GM20431 (cell line): ENCODE results near the gene KCTD13.
"Not testable (repeated sequence)": the region's sequence is repeated elsewhere in the genome, so short reads cannot be mapped to it uniquely, and the experiment has no call there.

Experiments used
- in situ Hi-C: fragments of 300-500 bp; cut with MseI, MboI; formaldehyde crosslinking; loops from one replicate; pipeline ENCODE4 v1.15.0; 2020; ENCODE audit warnings: low sequenced_read_pairs; ENCODE audit not compliant: unreplicated experiment

Gene KCTD13

DNA sequence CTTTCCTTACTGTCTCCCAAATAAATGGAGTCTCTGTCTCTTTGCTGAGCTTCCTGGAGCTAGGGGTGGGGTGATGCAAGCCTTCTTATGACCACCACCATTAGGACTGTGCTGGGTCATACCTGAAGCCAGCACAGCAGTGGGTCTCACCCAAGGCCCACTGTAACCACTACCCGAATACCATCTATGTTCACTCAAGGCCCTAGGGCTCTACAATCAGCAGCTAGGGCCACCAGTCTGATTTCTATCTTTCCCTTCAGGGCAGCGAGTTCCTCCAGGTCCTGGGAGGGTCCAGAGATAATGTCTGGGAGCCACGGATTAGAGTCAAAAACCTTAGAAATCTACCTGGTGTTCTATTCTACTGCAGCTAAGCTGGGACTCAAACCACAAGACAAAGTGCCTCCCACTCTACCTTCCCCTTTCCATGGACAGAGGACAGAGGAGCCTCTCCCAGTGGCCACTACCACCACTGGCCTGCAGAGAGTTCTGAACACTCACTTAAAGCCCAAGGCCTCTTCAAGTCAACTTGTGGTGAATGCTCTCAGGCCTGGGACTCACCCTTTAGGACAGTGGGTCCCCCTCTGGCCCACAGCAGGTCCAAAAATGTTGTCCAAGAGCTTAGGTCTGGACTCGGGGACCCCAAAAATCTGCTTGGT lies 24.9 kb upstream of the KCTD13 start:
- in situ Hi-C loops, result no loop called here

DNA sequence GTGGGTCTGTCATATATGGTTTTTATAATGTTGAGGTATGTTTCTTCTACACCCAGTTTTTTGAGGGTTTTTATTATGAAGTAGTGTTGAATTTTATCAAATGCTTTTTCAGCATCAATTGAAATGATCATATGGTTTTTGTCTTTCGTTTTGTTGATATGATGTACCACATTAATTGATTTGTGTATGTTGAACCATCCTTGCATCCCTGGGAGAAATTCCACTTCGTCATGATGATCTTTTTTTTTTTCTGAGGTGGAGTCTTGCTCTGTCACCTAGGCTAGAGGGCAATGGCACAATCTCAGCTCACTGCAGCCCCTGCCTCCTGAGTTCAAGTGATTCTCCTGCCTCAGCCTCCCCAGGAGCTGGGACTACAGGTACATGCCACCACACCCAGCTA lies 21.9 kb upstream of the KCTD13 start:
- in situ Hi-C loops, result no loop called here

DNA sequence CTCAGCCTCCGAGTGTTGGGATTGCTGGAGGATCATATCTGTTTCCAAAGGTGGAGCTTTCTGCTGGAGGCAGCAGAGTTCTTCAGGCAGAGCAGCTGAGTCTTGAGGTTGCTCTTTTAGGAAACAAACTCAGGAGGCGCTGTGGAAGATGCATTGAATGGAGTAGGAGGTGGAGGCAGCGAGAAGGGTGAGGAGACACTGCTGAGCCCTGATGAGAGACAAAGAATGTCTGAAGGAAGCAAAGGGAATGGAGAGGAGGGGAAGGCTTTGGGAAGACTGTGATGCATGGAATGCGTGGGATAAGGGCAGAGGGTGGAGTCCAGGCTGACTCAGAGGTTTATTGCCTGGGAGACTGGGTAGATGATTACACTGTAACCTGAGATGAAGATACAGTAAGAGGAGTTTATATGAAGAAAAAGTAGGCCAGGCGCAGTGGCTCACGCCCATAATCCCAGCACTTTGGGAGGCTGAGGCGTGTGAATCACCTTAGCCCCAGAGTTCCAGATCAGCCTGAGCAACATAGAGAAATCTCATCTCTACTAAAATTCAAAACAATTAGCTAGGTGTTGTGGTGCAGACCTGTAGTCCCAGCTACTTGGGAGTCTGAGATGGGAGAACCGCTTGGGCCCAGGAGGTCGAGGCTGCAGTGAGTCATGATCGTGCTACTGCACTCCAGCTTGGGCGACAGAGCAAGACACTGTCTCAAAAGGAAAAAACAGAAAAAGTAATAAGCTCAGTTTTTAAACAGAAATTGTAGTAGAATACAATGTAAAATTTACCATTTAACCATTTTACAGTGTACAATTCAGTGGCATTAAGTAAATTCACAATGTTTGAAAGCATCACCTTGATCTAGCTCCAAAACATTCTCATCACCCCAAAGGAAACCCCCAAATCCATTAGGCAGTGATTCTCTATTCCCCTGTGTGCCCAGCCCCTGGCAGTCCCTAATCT lies 18.1 kb upstream of the KCTD13 start:
- in situ Hi-C loops, result no loop called here

DNA sequence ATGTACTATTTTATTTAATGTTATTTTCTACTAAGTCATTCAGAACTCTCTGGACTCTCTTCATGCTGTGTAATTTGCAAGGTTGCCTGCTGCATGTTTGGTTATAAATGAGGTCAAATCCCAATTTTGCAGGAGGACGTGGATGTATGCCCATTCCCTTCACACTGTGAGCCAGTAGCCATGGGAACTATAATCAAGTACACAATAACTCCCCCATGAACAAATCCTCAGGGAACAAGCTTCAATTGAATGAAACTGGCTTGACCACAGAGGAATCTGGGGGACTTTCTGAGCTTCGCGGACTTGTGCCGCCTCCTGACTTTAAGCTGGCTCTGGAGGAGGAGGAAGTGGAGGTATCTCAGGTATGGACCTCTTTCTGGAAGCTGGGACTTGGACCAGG lies 14.6 kb upstream of the KCTD13 start:
- in situ Hi-C loops, result no loop called here

DNA sequence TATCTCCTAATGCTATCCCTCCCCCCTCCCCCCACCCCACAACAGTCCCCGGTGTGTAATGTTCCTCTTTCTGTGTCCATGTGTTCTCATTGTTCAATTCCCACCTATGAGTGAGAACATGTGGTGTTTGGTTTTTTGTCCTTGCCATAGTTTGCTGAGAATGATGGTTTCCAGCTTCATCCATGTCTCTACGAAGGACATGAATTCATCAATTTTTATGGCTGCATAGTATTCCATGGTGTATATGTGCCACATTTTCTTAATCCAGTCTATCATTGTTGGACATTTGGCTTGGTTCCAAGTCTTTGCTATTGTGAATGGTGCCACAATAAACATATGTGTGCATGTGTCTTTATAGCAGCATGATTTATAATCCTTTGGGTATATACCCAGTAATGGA lies 5.7 kb upstream of the KCTD13 start:
- in situ Hi-C loops, result not testable (repeated sequence)

DNA sequence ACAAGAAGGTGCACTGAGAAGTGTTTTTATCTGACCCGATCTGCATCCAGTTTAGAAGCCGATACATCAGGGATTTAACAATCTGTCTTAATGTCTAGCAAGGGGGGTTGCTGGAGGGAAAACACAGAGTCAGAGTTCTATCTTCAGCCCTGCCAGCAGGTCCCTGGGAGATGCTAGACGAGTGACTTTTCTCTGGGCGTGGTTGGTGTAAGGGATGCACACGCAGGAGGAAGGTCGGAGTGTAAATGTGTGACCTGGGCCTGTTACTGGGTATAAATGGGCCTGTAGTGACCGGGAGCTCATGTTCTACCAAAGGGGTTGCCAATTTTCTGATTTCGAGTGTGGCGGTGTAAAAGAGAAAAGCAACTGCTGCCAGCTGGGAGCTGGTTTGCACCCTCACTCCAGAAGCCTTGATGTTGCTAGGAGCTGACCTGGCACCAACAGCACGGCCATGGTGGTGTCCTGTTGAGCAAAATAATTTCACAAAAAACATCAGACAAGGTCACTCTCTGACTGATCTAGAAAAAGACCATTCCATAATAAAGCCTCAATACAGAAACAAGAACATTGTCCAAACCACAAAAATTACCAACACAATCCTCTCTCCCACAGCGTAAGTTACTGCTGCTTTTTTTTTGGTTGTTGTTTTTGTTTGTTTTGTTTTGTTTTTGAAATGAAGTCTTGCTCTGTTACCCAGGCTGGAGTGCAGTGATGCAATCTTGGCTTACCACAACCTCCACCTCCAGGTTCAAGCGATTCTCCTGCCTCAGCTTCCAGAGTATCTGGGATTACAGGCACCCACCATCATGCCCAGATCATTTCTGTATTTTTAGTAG lies 1.3 kb upstream of the KCTD13 start:
- in situ Hi-C loops, result no loop called here

DNA sequence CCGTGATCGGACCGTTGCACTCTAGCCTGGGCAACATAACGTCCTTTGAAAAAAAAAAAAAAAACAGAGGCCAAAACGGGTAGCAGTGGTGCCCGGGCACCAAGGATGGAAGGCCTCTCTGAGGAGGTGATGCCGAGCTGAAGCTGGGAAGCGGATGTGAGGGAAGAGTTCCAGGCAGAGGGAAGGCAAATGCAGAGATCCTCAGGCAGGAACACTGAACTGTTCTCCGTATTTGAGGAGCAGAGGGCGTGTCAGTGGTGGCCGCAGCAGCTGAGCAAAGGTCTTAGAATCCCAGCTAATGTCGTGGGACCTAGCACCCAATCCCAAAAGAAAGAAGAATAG lies 656 bp upstream of the KCTD13 start:
- in situ Hi-C loops, result no loop called here

DNA sequence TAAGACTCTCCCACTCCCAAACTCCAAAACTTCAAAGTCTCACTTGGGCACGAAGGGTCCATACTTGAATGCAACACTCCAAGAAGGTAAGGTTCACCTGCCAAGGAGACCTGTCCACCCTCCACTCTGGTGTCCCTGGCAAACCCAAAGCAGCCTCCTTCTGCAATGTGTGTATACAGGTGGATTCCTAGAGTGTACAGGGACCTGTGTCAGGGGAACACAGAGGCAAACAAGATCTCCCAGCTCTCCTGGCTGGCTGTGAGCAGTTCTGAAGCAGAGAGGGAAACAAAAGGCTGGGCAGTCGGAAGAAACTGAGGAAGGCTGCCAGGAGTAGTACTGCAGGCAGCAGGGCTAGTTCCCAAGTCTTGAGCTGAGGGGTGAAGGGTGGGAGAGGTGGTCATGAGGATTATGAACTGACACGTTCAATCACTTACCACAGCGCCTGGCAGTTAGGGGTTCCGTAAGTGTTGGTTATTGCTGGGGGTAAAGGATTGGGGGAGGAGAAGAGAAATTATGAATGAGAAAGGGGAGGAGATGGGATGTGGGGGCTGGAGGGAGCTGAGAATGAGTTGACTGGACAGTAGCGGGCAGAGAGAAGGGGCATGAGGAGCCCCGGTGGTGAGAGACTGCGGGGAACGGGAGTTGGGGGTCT lies 795 bp downstream of the KCTD13 start:
- in situ Hi-C loops, result no loop called here

DNA sequence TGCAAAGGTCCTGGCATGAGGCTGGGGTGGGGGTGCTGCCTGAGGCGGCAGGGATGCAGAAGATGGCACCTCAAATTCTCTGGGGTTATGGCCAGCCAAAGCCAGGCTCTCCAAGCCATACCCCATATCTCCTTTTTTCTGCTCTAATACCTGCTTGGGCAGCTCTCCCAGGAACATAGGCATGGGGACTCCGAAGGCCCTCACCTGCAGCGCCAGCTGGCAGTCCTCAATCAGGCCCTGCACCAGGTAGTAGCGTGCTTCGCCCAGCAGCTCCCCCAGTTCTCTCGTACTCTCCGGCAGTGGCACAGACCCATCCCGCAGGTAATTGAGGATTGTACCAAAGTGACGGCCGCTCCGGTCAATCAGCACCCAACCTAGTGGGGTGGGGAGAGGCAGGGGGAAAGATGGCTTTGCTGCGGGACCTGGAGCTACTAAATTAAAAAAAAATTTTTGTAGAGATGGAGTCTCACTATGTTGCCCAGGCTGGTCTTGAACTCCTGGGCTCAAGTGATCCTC lies 3.0 kb downstream of the KCTD13 start:
- in situ Hi-C loops, result no loop called here

DNA sequence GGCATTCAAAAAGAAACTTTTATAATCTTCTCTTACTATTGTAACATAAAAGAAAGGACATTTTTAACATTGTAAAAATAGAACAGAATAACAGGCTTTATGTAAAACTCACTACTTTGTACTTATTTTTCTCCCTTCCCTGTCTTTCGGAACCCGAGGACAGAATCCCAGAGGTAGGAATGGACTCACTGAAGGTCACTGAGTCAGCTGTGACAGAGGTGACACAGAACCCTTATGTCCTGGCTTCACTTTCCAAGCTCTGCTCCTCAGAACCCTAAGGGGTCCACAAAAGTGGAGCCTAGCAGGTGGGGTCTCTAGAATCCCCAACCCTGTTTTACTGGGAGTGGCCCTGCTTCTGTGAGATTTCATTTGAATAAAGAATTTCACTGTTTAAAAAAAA lies 3.7 kb downstream of the KCTD13 start:
- in situ Hi-C loops, result no loop called here

DNA sequence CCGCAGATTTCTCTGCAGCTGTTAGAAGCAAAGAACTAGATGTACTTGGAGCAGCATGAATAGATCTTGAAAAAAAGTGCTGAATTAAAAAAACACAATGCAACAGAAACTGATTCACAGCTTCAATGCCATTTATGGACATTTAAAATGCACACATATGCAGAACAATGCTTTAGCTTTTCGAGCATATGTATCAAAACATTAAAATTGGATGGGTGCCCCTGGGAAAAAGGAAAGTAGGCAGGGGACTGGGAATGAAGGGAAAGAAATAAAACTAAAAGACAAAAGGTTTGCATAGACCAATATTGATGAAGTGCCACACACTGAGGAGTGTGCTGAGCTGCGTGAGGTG lies 5.0 kb downstream of the KCTD13 start:
- in situ Hi-C loops, result no loop called here

DNA sequence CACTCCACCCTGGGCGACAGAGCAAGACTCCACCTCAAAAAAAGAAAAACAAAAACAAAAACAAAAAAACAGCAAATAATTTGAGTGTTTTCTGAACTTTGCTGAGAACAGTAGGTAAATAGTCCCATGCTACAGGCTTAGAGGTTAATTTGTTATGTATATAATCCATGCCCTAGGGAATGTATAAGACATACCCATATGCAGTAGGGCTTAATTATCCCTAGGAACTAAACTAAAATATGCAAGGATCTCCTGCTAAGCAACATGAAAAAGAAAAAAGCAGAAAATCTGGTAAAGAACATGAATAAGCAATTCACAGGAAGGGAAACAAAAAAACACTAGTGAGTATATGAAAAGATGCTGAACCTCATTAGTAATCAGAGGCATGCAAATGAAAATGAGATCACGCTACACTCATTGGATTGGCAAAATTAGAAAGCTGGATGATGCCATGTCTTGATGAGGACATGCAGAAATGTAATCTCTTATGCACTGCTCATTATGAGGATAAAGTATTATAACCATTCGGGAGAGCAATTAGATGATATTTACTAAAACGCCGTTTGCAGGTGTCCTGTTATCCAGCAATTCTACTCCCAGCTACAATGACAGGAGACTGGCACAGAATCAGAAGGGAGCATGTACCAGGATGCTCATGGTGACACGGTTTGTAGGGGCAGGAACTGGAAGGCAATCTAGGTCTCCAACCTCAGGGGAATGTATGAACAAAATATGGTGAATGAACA lies 5.6 kb downstream of the KCTD13 start:
- in situ Hi-C loops, result no loop called here

DNA sequence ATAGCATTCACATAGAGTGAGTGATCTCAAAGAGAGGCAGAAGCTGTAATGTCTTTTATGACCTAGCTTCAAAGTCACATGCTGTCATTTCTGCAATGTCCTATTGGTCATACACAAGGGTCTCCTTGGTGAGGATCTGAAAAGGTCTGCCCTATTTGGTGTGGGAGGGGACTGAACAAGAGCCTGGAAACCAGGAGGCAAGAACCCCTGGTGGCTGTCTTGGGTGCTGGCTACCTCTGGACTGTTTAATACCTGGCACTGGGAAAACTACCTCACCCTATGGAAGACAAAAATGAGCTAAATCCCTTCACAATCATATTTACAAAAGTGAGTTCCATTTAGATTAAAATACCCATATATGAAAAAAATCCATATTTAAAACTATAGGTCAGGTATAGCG lies 9.0 kb downstream of the KCTD13 start:
- in situ Hi-C loops, result no loop called here

DNA sequence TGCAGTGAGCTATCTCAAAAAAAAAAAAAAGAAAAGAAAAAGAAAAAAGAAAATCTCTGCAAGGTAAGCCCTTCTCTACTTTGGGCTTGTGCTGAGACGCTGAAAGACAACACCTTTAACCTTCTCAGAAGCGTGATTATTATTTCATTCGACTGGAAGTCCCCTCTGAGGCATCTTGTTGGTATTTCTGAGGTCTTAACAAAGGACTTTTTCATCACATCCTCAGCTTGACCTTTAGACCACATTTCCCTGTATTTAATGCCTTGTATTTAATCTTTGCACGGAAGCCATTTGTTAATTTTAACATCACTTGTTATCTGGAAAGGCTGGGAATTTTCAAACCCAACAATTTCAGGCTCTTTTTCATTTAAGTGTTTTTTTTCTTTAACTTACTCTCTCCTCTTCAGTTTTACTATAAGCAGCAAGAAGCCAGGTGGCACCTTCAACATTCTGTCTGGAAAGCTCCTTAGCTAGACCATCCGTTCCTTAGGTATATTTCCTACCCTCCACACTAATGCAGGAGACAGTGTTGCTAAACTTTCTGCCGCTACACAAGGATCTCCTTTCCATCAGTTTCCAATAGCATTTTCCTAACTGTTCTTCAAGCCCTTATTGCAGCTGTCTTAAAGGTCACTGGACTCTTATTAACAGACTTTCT lies 10.3 kb downstream of the KCTD13 start:
- in situ Hi-C loops, result no loop called here

DNA sequence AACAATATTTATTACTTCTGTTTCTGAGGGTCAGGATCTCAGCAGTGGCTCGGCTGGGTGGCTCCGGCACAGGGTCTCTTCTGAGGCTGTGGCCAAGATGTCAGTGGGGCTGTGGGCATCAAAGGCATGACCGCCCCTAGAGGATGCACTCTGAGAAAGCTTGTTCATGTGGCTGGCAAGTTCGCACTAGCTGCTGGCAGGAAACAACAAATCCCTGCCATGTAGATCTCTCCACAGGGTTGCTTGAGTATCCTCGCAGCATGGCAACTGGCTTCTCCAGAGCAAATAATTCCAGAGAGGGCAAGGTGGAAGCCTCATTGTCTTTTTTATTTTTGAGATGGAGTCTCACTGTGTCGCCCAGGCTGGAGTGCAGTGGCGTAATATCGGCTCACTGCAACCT lies 12.5 kb downstream of the KCTD13 start:
- in situ Hi-C loops, result no loop called here

DNA sequence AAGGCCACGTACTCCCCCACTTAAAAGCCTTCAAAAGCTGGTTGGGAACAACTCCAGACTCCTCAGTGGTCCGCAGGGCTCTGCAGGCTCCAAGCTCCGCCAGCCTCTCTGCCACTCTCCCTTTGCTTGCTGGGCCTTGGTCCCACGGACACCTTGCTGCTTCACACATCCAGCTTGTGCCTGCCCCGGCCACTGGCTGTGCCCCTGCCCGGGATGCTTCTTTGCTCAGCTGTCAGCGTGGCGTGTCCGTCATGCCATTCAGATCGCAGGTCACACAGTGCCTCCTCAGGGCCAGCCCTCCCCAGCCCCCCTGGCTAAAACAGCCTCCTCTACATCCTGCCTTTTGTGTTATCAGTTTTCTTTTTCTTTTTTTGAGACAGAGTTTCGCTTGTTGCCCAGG lies 13.9 kb downstream of the KCTD13 start:
- in situ Hi-C loops, result no loop called here

DNA sequence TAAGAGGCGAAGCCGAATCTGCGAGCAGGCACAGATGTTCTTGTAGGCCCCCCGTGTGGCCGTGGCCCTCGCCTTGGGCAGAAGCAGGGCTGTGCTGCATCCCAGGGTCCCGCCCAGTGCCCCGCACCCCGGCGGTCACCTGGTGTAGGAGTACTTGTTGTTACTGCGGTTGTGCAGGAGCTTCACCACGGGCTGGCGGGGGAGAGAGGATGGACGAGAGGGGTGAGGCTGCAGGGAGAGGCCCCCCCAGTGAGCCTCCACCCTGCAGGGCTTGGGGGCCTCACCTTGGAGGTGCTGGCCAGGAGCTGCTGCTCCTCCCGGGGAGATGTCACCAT lies 14.4 kb downstream of the KCTD13 start:
- in situ Hi-C loops, result no loop called here

DNA sequence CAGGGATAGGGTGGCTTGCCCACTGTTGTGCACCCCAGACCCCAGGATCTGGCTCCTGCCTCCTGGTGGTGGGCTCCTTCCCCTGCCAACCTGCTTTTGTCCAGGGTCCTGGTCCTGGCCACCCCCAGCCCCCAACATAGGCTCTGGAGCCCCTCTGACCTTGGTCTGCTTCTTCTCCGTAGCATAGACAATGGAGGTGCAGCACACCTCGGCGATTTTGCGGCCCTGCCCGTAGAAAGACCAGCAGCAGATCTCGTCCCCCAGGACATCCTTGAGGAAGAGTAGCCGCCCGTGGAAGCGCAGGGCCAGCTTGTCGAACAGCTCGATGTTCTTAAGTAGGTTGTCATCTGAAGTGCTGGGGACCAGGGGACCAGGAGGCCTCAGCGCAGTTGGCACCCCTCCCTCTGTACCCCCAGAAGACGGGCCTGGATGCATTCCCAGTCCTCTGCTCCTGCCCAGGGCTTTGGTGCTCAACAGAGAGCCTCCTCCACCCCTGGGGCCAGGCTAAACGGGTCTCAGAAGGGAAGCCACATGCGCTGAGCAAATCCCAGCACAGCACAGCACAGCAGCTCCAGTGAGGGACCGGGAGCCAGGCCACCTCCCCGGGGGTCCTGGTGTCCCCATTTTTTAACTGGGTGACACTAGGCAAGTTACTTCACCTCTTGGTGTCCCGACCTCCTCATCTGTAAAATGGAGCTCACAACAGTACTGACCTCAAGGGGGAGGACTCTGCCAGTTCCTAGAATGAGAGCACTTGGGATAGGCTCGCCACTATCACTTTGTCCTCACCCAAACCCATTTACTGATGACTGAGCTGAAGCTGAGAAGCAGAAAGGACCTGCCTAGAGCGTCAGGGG lies 15.0 kb downstream of the KCTD13 start:
- in situ Hi-C loops, result no loop called here
